Left ventricle myocardium inferior (tissue), 1 donor: ENCODE data around the gene MAPT. TPM values are rescaled to one million over a fixed set of nuclear protein-coding genes. Genes with fewer than 3 reads are reported as not detected.

ENCODE experiments used
- DNase-seq: peaks from one replicate; pipeline ENCODE4 v3.0.0-alpha.2; 2020
- H3K27ac ChIP-seq: fragments of 200-600 bp; replicated peaks from 2 replicates; pipeline ENCODE4 v1.8.0; 2021
- H3K27me3 ChIP-seq: fragments of 200-600 bp; 2 replicates; pipeline ENCODE4 v1.8.0; 2021; ENCODE audit warnings: low read depth
- H3K36me3 ChIP-seq: fragments of 200-600 bp; 2 replicates; pipeline ENCODE4 v1.8.0; 2021
- H3K4me1 ChIP-seq: fragments of 200-600 bp; 2 replicates; pipeline ENCODE4 v1.8.0; 2021
- H3K4me3 ChIP-seq: fragments of 200-600 bp; 2 replicates; pipeline ENCODE4 v1.8.0; 2021; ENCODE audit warnings: mild to moderate bottlenecking, moderate library complexity
- H3K9me3 ChIP-seq: fragments of 200-600 bp; replicated peaks from 2 replicates; pipeline ENCODE4 v1.8.0; 2021
- CTCF ChIP-seq: fragments of 200-600 bp; IDR thresholded peaks from 2 replicates; pipeline ENCODE4 v1.8.0; 2021; ENCODE audit warnings: antibody characterized with exemption, mild to moderate bottlenecking, borderline replicate concordance
- intact Hi-C: fragments of 100-400 bp; cut with micrococcal nuclease; formaldehyde crosslinking; loops from one replicate; pipeline ENCODE4 v1.11.0; 2022
- total RNA-seq: library from RNA; stranded (reverse); fragmentation: NEBNext Ultra II Directional; extraction: Animal tissue kit (Norgen Biotek cat#: 25700); gene quantifications from one replicate; pipeline ENCODE4 v1.2.1, GENCODE V29; 2021
- donor health status: DM: no; HTN: yes; CAD: no; lungs with severe emphysema.

The MAPT gene
- total RNA-seq, 1 donor from 2014 or later = 28.6 TPM

GRCh38 chr17:45992904-45993303 lies 98.5 kb downstream of the MAPT start:
- H3K27ac ChIP-seq = no peak overlapping the region
- no peaks in the 10 kb centered on the region for H3K9me3 ChIP-seq
- no peaks in the 10 kb centered on the region for H3K4me1 ChIP-seq
- H3K4me3 ChIP-seq = no peak overlapping the region
- no peak for DNase-seq
- H3K27me3 ChIP-seq = no peaks in the 10 kb centered on the region
- intact Hi-C loops = no loop called here
- TF ChIP-seq CTCF = no peak
- no peaks in the 10 kb centered on the region for H3K36me3 ChIP-seq

- Histone ChIP-seq H3K4me1 (no peaks in the 10 kb centered on the region), H3K27ac (no peak overlapping the region), H3K27me3 (no peaks in the 10 kb centered on the region), H3K4me3 (no peak overlapping the region), H3K36me3 (no peaks in the 10 kb centered on the region), H3K9me3 (no peaks in the 10 kb centered on the region)
- intact Hi-C loops = no loop called here
- no peak for DNase-seq
- TF ChIP-seq CTCF = no peak
These were observed 99.7 kb downstream of the MAPT start for GRCh38 chr17:45993962-45994627.

- Histone ChIP-seq H3K4me3 (no peak overlapping the region), H3K27ac (no peak overlapping the region), H3K36me3 (no peaks in the 10 kb centered on the region), H3K27me3 (no peaks in the 10 kb centered on the region), H3K9me3 (no peaks in the 10 kb centered on the region), H3K4me1 (no peaks in the 10 kb centered on the region)
- intact Hi-C loops = no loop called here
- no peak for TF ChIP-seq CTCF
- DNase-seq = no peak
These were observed 100.6 kb downstream of the MAPT start for GRCh38 chr17:45994987-45995386.

GRCh38 chr17:45995627-45996270 lies 101.4 kb downstream of the MAPT start:
- H3K4me3 ChIP-seq = no peak overlapping the region
- no peaks in the 10 kb centered on the region for H3K27me3 ChIP-seq
- H3K36me3 ChIP-seq = no peaks in the 10 kb centered on the region
- H3K27ac ChIP-seq = no peak overlapping the region
- DNase-seq = no peak
- no peaks in the 10 kb centered on the region for H3K4me1 ChIP-seq
- intact Hi-C loops = no loop called here
- TF ChIP-seq CTCF = no peak
- H3K9me3 ChIP-seq = no peaks in the 10 kb centered on the region

- H3K27ac ChIP-seq = no peak overlapping the region
- no peak for DNase-seq
These were observed 102.1 kb downstream of the MAPT start for GRCh38 chr17:45996282-45996937.

More at GRCh38 chr17:45996282-45996937, 102.1 kb downstream of the MAPT start:
- no peak for TF ChIP-seq CTCF
- H3K9me3 ChIP-seq = no peaks in the 10 kb centered on the region
- H3K27me3 ChIP-seq = no peaks in the 10 kb centered on the region
- intact Hi-C loops = no loop called here
- H3K4me3 ChIP-seq = no peak overlapping the region
- no peaks in the 10 kb centered on the region for H3K36me3 ChIP-seq
- H3K4me1 ChIP-seq = no peaks in the 10 kb centered on the region
